GM23248 (cell line): Measurements from ENCODE around the gene ADAM10.

Experiments
- EZH2 ChIP-seq: fragments of 200-600 bp; sonication (generic); IDR thresholded peaks from 2 replicates; pipeline ENCODE4 v1.6.1; 2018; ENCODE audit warnings: antibody characterized with exemption, mild to moderate bottlenecking; ENCODE audit not compliant: insufficient read depth, poor library complexity, severe bottlenecking
- EZH2phosphoT487 ChIP-seq: fragments of 200-600 bp; sonication (generic); IDR thresholded peaks from 2 replicates; pipeline ENCODE4 v1.6.1; 2018; ENCODE audit warnings: antibody characterized with exemption, moderate library complexity, mild to moderate bottlenecking, low read depth; ENCODE audit not compliant: insufficient read depth

- TF ChIP-seq EZH2phosphoT487 (no peak), EZH2 (no peak)
These were observed 21.0 kb upstream of the ADAM10 start for GRCh38 chr15:58770519-58770856.
